Lower lobe of right lung (tissue), 2 donors: Measurements from ENCODE around the gene DDO. TPM values are rescaled to one million over a fixed set of nuclear protein-coding genes. Genes with fewer than 3 reads are reported as not detected.

Experiments
- ATAC-seq, 2 donors: fragments of 200-7000 bp; cut with Tn5 transposase; one replicate each; pipeline ENCODE4 v1.9.1; 2020 to 2022; ENCODE audit warnings: mild to moderate bottlenecking in 2 of 2, moderate library complexity in 2 of 2
- DNase-seq: peaks from one replicate; pipeline ENCODE4 v3.0.0-alpha.2; 2020
- H3K27ac ChIP-seq: fragments of 200-600 bp; one replicate; pipeline ENCODE4 v1.8.0; 2022
- H3K27me3 ChIP-seq: fragments of 200-600 bp; one replicate; pipeline ENCODE4 v1.8.0; 2022; ENCODE audit warnings: low read depth
- H3K36me3 ChIP-seq: fragments of 200-600 bp; one replicate; pipeline ENCODE4 v1.8.0; 2022; ENCODE audit warnings: mild to moderate bottlenecking
- H3K4me1 ChIP-seq: fragments of 200-600 bp; one replicate; pipeline ENCODE4 v1.8.0; 2022
- H3K4me3 ChIP-seq: fragments of 200-600 bp; one replicate; pipeline ENCODE4 v1.8.0; 2022; ENCODE audit warnings: mild to moderate bottlenecking
- H3K9me3 ChIP-seq: fragments of 200-600 bp; one replicate; pipeline ENCODE4 v1.8.0; 2022
- intact Hi-C: fragments of 100-400 bp; cut with DNase I; formaldehyde crosslinking; loops from one replicate; pipeline ENCODE4 v1.11.0; 2022
- total RNA-seq: library from RNA; stranded (reverse); fragmentation: NEBNext Ultra II Directional; extraction: Animal tissue kit (Norgen Biotek cat#: 25700); gene quantifications from one replicate; pipeline ENCODE4 v1.2.1, GENCODE V29; 2021
- TF ChIP-seq, protein P1 (sequence below): fragments of 200-600 bp; IDR thresholded peaks from one replicate; pipeline ENCODE4 v1.8.0; 2022; ENCODE audit warnings: antibody characterized with exemption, mild to moderate bottlenecking
- donor health status: DM: no; HTN: yes; CAD: no; lungs with severe emphysema.

DDO gene
- total RNA-seq, 1 donor from 2014 or later, result 10.8 TPM

DNA sequence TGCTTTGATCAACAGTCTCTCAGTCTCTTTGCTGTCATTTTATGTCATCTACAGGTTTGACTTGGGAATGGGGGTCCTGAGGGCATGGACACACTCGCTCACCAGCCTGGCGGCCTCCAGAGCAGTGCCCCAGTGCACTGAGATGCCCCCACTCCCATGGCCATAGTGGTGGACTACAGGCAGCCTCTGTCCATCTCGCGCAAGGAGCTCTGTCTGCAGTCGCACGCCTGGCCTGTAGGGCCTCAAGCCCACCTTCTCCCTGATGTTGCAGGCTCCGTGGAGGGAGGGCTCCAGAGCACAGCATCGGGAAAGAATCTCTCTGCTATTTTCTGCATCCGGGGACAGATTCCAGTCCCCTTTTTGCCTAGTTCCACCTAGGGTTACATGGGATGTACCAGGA, 22.6 kb downstream of the DDO start:
- Histone ChIP-seq H3K27me3 (no peaks in the 10 kb centered on the region), H3K27ac (no peak overlapping the region), H3K4me1 (peaks cover 9% of the 10 kb centered on the region), H3K36me3 (no peaks in the 10 kb centered on the region), H3K9me3 (no peaks in the 10 kb centered on the region), H3K4me3 (no peak overlapping the region)
- DNase-seq (no peak), ATAC-seq (no peak)
- intact Hi-C loops, result no loop called here
- TF ChIP-seq, protein P1, sequence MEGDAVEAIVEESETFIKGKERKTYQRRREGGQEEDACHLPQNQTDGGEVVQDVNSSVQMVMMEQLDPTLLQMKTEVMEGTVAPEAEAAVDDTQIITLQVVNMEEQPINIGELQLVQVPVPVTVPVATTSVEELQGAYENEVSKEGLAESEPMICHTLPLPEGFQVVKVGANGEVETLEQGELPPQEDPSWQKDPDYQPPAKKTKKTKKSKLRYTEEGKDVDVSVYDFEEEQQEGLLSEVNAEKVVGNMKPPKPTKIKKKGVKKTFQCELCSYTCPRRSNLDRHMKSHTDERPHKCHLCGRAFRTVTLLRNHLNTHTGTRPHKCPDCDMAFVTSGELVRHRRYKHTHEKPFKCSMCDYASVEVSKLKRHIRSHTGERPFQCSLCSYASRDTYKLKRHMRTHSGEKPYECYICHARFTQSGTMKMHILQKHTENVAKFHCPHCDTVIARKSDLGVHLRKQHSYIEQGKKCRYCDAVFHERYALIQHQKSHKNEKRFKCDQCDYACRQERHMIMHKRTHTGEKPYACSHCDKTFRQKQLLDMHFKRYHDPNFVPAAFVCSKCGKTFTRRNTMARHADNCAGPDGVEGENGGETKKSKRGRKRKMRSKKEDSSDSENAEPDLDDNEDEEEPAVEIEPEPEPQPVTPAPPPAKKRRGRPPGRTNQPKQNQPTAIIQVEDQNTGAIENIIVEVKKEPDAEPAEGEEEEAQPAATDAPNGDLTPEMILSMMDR, result no peak

DNA sequence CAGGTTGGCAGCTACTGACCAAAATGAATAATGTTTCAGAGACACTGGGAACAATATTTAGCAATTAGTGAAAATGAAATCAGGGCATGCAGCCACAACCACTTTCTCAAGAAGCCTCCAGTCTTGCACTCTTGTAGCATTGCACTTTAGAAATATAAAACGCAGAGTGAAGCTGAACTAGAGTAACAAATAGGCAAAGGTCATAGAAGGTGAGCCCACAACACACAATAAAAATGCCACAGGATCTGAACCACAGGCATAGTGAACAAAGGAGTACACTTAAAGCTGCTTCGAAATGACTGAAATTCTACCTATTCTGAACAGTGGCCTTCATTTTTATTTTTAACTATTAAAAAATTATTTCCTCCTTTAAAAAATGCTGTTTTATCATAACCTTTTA, 25.0 kb downstream of the DDO start:
- no peak for DNase-seq
- Histone ChIP-seq H3K36me3 (no peaks in the 10 kb centered on the region), H3K4me3 (no peak overlapping the region), H3K27me3 (no peaks in the 10 kb centered on the region), H3K4me1 (peaks cover 9% of the 10 kb centered on the region), H3K9me3 (no peaks in the 10 kb centered on the region), H3K27ac (no peak overlapping the region)
- TF ChIP-seq, protein P1, result no peak
- ATAC-seq, result no peak
- intact Hi-C loops, result no loop called here

DNA sequence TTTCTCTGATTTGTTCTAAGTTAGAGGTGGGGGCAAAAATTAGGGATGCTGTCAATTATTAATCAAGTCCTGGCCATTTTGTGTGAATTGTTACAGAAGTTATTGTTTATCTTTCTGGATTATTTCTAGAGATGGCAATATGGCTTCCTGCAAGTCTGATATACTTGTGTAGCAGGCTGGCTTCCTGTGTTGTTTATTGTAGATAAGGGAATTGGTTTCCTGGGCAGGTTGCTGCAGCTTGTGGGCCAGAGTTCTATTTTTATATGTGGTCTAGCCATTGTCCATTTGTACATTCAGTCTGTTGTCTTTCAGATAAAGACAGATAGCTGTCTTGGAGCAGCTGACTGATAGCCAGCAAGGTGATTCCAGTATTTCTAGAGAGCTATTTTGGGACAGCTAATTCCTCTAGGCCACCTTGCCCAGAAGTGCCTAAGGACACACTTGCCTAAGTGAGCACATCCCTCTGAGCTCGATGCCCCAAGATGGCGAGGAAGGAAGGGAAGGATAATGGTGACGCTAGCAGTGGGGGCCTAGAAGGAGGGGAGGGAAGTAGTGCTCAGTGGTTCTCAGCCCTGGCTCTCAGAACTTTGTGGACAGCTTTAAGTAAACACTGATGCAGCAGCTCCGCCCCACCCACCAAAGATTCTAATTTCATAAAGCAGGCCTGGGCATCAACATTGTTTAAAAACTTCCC, 25.5 kb downstream of the DDO start:
- no peak for DNase-seq
- no peak for ATAC-seq
- Histone ChIP-seq H3K27me3 (no peaks in the 10 kb centered on the region), H3K27ac (no peak overlapping the region), H3K9me3 (no peaks in the 10 kb centered on the region), H3K36me3 (no peaks in the 10 kb centered on the region), H3K4me3 (no peak overlapping the region), H3K4me1 (peaks cover 9% of the 10 kb centered on the region)
- intact Hi-C loops, result loop anchor here (10.0 kb wide), 1 partner anchor 685 kb away; no protein-coding TSS in a partner anchor
- TF ChIP-seq, protein P1, result no peak

DNA sequence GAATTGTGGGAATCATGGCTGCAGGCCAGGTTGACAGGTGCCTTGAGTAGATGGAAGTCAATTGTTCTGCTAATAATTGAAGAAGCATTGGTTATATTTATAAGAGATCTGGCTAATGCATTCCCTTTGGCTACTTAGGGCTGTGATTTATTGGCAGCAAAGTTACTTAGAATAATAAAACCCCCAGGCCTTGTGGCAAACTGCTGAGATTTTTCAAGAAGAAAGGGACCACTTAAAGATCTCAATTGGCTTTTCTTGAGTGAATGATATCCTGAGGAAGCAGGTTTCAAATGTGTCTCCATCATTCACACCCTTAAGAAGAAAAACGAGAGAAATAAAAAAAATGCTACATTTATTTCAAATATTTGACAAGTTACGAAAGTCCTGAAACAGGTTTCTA, 27.4 kb downstream of the DDO start:
- intact Hi-C loops, result loop anchor here (10.0 kb wide), 1 partner anchor 683 kb away; no protein-coding TSS in a partner anchor
- Histone ChIP-seq H3K27ac (no peak overlapping the region), H3K36me3 (no peaks in the 10 kb centered on the region), H3K9me3 (no peaks in the 10 kb centered on the region), H3K4me3 (no peak overlapping the region), H3K4me1 (peaks cover 9% of the 10 kb centered on the region), H3K27me3 (no peaks in the 10 kb centered on the region)
- TF ChIP-seq, protein P1, result no peak
- no peak for DNase-seq
- no peak for ATAC-seq

DNA sequence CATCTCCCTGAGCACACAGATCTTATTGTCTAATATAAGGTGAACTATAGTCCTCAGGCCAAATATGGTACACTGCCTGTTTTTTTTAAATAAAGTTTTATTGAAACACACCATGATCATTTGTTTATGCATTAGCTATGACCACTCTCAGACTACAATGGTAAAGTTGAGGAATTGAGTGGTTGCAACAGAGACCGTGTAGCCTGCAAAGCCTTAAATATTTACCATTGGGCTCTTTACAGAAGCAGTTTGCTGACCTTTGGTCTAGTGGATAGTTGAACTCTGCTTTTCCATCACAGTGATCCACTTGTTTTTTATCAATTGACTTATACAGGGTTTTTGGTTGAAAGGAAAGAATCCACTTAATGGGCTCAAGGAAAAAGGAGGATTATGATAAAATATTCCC, 29.9 kb downstream of the DDO start:
- no peak for DNase-seq
- no peaks in the 10 kb centered on the region for H3K27me3 ChIP-seq
- no peak for ATAC-seq
- TF ChIP-seq, protein P1, result no peak
- intact Hi-C loops, result loop anchor here (10.0 kb wide), 1 partner anchor 681 kb away; no protein-coding TSS in a partner anchor
- peaks cover 5% of the 10 kb centered on the region for H3K4me1 ChIP-seq
- H3K4me3 ChIP-seq, result no peak overlapping the region
- H3K27ac ChIP-seq, result no peak overlapping the region
- no peaks in the 10 kb centered on the region for H3K36me3 ChIP-seq
- H3K9me3 ChIP-seq, result no peaks in the 10 kb centered on the region
